ENCODE measurements around the gene XPO5.
"Not testable (repeated sequence)": the region's sequence is repeated elsewhere in the genome, so short reads cannot be mapped to it uniquely, and the experiment has no call there.

XPO5 gene

DNA sequence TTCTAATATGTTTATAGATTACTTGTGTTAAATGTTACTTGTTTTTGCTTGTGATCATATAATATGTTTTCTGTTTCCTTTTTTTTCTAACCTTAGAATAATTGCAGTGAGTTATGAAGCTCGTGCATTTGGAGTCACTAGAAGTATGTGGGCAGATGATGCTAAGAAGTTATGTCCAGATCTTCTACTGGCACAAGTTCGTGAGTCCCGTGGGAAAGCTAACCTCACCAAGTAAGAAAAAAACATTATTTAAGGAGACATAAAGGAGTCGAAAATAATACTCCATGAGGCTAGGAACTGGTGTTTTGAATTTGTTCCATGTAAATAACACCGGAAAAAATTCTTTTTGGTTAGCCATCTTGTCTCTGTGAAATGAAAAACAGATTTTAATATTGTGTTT, 7.1 kb upstream of the XPO5 start:
- DNase-seq, result no peak

DNA sequence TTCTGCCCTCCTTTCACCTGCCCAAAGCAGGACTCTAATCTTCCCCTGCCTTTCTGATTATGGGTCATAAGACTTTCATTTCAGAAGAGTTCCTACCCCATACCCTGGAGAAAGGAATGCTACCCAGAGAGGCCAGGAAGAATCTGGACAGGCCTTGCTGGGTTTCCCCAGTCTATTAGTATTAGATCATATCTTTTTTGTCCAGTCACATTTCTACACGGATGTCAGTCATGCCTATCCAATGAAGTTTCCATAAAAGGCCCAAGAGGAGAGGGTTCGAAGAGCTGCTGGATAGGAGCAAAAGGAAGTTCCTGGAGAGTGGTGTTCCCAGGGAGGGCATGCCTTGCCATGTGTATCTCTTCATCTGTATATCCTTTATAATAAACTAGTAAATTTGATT, 3.3 kb upstream of the XPO5 start:
- no peak for DNase-seq

DNA sequence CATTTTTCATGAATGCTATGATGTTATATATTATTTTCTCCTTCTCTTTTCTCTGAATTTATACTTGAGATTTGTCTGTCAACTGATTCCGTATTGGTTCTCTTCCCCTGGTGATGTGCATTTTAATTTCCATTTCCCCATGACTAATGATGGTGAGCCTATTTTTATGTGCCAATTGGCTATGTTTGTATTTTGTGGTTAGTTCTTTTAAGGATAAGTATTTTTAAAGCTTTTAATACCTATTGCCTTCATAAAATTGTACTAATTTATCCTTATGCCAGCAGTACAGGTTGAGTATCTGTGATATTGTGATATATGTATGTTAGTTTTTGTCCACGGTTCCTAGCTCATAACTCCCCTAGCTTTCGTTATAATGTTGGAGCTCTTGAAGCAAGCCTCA, 2.9 kb upstream of the XPO5 start:
- DNase-seq, result no peak

DNA sequence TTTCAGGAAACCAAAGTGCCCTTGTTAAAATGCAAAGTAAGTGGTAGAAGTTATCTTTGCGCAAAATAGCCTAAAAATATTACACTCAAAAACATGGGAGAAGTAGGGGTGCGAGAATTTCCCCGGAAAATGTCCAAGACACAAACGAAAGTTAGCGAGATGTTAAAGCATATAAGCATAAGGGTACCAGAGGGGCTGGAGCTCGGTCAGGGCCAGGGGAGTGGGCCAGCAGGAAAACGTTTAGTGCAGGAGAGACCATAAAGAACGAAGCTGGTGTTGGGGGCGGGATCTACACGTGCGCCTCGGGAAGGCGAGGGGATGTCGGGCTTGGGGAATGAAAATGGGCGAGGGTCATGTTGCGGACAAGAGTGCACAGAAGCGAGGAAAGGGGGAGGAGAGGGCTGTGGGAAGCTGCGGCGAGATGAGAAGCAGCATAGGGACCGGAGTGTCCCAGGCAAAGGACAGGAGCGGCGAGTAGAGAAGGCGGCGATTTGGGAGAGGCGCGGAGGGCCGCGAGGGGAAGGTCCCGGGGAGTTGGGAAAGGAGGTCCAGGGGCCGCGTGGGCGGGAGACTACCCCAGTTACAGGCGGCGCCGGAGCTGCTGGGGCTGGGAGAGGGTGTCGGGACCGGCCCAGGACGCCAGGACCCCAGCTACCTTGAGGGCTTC, 600 bp downstream of the XPO5 start:
- no peak for DNase-seq

DNA sequence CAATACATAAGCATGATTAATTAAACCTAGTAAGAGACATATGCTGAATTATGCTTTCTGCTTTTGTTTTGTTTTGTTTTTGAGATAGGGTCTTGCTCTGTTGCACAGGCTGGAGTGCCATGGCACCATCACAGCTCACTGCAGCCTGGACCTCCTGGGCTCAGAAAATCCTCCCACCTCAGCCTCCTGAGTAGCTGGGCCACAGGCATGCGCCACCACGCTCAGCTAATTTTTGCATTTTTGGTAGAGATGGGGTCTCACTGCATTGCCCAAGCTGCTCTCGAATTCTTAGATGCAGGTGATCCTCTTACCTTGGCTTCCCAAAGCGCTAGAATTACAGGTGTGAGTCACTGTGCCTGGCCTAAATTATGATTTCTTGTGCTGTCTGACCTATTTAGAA, 3.8 kb downstream of the XPO5 start:
- DNase-seq, result no peak

DNA sequence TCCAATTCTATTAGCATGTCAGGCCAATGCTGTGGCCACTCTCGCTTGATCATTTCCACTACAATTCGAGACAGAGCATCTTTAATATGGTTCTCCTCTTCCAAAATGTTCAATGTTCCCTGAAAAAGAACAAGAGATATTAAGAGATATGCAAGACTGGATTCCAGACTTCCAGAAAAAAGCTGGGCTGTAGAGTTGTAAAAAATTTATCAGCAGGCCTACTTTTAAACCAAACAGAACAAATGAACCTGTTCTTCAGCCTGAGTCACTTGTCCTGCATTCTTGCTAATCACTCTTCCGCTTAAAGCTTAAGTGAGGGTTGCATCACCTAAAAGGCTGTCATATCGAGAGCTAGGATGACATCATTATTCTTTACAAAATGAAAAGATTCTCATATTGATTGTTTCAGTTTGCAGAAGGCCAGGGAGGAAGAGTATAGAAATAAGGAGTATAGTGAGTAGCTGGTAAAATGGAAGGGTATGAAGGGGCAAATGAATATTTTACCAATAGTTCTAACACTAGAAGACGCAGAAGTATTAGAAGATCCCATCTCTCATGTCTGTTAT, 4.9 kb downstream of the XPO5 start:
- DNase-seq, result no peak

DNA sequence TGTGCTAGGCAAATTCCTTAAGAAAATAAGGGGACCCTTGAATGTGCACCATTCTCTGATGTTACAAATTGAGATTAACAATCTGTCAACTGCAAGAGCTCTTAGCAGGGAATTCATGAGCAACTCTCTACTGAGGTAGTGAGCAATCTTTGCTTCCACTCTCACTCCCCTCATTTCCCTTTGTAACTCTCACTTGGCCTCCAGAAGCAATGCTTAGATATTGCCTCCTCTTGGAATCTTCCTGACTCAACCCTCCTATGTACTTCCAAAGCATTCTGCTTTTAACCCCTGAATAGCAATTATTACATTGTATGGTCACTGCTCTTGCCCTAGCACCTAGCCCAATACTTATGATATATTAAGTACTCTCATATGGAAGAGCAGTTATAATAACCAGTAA, 16.5 kb downstream of the XPO5 start:
- no peak for DNase-seq

DNA sequence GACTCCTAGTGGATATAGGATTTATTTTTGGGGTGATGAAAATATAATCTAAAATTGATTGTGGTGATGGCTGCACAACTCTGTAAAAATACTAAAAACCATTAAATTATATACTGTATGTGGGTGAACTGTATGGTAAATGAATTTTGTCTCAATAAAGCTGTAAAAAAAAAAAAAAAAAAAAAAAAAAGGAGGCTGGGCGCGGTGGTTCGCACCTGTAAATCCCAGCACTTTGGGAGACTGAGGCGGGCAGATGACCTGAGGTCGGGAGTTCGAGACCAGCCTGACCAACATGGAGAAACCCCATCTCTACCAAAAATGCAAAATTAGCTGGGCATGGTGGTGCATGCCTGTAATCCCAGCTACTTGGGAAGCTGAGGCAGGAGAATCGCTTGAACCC, 18.2 kb downstream of the XPO5 start:
- not testable (repeated sequence) for DNase-seq

DNA sequence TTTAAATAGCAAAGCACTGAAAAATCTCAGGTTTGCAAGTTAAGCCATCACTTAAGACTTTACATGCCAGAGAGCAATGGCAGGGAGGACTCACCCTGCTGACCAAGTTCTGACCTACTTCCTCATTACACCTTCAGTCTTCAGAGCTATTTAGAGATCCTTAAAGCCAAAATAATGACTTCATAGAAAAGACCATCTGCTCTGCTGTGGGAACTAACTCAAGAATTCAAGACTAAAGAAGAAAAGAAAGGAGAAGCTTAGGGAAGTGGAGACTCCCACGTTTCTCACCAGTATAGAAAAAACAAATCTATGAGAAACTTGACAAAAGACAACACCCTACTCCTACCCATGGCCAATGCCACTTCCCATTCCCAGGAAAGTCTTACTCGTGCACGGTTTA, 28.6 kb downstream of the XPO5 start:
- DNase-seq, result no peak

DNA sequence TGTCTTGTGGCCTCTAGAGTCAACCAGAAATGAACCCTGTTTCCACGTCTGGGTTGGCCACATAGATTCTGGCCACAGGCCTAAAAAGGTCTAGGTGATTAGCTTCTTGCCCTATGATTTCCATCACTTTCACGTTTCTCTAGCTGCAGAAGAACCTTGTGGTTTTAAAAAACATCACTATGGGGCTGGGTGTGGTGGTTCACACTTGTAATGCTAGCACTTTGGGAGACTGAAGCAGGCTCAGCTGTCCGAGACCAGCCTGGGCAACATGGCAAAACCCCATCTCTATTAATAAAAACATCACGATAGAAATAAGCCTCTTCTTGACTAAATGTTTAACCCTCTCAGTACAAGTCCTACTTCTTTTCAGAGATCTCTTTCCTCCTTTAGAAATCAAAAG, 31.4 kb downstream of the XPO5 start:
- DNase-seq, result no peak

DNA sequence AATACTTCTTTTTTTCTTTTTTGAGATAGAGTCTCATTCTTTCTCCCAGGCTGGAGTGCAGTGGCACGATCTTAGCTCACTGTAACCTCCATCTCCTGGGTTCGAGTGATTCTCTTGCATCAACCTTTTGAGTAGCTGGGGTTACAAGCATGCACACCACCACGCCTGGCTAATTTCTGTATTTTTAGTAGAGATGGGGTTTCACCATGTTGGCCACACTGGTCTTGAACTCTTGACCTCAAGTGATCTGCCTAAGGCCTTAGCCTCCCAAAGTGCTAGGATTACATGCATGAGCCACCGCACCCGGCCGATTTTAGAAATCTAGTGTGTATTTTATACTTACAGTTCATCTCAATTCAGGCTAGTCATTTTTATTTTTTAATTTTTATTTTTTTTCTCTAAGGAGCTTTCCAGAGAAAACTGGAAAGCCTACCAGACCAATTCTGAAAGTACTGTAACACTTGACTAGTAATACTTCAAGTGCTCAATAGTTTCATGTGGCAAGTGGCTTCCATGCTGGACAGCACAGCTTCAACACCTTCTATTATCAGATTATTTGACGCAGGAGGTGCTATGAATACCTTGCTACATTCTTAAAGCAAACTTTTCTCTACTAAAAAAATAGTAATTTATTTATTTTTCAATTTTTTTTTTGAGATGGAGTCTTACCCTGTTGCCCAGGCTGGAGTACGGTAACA, 33.9 kb downstream of the XPO5 start:
- DNase-seq, result no peak

DNA sequence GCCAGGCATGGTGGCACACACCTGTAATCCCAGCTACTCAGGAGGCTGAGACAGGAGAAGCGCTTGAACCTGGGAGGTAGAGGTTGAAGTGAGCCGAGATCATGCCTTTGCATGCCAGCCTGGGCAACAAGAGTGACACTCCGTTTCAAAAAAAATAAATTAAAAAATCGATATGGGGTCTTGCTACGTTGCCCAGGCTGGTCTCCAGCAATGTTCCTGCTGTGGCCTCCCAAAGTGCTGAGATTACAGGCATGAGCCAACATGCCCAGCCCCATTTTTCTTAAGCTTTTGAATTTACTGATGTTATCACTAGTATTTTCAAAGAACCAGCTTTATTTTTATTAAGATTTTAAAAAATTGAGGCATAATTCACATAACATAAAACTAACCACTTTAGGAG, 35.3 kb downstream of the XPO5 start:
- DNase-seq, result no peak

DNA sequence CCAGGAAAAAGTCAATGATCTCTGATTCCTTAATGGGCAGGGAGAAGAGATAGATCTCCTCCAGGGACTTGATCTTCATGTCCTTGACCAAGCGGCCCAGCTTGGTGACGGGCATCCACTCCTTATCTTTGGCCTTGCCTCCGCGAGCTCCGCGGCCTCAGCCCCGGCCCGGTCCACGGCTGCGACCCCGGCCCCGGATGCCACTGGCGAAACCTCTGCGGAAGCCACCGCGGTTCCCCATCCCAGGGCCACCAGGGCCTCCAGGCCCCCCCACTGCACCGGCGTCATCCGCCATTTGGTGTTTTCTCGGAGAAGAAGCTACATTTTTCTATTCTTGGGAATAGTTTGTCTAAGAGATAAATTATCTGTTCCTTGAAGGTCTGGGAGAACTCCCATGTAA, 36.4 kb downstream of the XPO5 start:
- not testable (repeated sequence) for DNase-seq

DNA sequence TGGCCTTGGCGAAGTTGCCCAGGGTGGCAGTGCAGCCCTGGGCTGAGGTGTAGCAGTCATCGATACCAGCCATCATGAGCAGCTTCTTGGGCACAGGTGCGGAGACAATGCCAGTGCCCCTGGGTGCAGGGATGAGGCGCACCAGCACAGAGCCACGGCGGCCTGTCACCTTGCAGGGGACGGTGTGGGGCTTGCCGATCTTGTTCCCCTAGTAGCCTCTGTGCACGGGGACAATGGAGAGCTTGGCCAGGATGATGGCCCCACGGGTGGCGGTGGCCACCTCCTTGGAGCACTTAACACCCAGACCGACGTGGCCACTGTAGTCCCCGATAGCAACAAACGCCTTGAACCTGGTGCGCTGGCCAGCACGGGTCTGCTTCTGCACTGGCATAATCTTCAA, 36.9 kb downstream of the XPO5 start:
- DNase-seq, result not testable (repeated sequence)

DNA sequence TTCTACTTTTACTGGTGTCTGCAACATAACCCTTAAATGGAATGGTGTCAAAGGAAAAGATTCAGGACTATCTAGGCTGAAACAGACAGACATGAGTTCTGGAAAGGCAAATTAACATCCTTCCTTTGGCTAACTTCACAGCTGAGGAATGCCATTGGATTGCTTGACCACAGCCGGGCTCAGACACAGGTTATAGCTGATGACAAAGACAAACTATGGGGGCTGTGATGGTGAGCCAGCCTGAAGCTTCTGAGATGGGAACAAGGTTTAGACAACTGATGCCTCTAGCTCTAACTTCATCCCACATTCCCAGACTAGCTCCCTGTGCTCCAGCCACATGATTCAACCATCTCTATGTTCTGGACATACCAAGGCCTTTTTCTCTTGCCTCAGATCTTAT, 43.6 kb downstream of the XPO5 start:
- DNase-seq, result no peak

DNA sequence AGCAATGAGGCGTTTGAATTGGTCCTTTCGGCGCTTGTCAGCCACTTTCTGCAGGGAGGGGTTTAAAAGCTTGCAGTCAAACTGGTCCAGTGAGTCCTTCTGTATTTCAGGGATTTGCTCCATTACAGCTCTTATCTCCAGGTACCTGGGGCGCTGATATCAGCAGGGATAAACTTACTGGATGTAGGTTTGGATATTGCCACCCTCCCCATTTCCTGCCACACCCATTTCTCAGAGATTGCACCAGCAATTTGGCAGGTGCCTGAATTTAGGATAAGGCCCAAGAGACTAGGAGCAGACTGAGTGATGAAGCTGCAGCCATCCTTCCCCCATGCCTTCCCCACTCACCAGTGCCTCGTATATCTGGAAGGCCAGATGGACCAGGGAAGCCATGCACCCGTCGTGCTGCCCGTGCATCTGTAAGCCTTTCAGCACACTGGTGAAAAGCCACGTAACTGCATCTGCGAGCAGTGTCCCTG, 51.3 kb downstream of the XPO5 start:
- no peak for DNase-seq

DNA sequence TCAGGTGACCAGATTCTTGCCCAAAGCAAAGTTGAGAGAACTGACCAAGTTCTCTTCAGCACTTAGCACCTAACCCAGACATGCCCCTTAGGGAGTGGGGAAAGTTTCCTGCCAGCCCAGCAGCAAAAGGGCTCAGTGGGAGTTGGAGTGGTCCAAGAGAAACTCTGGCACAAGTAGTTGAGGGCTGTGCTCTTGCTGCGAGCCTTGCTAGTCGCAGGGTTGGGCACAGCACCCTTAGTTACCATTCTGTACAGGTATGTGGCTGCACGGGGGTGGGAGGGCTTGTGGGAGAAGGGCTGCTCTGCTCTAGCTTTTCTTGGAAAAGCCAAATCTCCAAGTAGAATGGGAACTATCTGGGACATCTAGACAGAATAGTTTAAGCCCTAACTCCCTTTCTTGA, 52.6 kb downstream of the XPO5 start:
- DNase-seq, result no peak

DNA sequence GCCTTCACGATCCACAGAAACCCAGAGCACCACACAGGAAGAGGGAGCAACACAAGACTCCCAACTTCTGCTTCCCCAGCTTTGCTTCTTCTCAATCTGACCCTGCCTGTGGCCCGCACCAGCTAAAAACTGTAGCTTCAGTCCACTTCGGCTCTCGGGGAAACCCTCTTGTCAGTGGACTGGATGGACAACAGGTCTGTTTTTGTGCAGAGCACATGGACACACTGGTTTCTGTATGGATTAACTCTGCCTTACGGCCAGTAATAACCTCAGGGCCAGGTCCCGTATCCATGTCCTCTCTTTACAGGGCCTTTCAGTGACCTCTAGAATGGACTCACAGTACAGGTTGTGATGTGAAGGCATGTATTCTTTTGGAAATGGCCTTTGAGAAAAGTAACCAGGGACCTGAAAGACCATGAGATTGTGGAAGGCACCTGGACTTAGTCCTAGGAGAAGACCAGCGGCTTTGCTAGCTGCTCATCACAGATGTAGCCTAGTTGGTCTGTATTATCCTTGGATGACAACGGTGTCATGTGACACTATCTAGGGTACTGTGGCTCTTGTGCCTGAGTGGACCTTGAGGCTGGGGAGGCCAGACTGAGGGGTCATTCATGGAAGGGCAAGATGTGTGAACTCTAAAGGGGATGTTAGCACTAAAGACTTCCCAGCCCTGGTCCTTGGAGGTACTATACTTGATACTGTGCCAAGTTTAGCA, 53.1 kb downstream of the XPO5 start:
- no peak for DNase-seq

DNA sequence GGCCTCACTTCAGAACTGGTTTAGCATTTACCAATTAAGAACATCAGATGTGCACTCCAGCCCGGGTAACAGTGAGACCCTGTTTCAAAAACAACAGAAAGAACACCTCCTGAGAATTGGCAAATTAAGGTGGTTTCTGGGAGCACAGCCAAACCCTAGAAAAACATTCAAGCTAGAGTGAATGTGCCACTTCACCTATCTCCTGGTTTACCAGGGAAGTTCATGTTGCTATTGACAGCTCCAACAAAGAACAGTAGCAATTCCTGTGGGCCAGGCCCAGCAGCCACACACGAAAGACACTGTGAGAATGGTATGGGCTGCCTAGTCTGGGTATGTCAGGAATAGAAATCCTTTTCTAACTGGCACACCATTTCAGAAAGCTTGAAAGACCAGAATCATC, 54.0 kb downstream of the XPO5 start:
- no peak for DNase-seq

DNA sequence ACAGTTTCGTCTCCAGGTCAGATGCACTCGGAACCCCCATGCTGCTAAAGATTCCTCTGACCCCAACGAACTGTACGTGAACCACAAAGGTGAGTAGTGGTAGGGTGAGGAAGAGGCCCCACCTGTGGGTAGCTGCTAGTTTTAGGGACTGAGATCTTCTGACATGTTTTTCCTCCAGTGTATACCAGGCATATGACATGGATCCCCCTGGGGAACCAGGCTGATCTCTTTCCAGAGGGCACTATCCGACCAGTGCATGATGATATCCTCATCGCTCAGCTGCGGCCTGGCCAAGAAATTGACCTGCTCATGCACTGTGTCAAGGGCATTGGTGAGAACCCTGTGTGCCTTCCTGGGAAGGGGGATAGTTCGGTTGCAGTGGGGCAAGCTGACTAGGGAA, 55.7 kb downstream of the XPO5 start:
- no peak for DNase-seq

DNA sequence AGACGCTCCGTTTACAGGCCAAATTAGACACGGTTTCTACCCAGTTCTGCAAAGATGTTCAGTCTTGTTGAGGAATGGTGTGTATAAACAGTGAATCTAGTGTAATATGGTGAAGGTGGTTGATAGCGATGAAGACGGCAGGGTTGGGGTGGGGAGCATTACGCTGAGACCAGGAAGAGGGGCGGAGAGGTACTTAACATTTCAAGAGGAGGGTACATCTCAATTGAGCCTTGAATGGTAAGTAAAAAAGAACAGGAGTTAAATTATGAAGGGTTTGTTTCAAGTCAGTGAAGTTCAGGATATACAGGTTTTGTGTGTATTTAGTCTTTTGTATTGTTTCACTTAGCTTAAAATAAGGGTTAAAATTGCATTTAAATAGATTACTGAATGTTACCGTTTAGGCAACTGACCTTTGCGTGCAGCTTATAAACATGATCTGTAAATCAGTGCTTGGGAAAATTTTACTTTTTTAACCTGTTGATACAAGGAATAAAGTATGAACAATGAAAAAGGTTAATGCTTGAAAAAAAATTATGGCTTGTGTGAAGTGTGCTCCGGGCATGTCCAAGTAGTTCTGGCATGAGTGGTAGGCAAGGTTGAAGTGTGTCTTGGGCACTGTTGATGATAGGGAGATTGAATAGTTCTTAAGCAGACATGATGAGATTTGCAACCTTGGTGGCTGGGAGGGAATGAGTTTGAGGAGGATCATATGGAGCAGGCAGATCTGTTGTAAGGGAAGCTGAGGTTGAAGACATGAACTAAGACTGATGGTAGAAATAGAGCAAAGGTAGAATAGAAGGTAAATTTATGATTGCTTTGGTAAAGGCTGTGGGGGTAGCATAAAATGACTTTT, 58.1 kb downstream of the XPO5 start:
- no peak for DNase-seq

DNA sequence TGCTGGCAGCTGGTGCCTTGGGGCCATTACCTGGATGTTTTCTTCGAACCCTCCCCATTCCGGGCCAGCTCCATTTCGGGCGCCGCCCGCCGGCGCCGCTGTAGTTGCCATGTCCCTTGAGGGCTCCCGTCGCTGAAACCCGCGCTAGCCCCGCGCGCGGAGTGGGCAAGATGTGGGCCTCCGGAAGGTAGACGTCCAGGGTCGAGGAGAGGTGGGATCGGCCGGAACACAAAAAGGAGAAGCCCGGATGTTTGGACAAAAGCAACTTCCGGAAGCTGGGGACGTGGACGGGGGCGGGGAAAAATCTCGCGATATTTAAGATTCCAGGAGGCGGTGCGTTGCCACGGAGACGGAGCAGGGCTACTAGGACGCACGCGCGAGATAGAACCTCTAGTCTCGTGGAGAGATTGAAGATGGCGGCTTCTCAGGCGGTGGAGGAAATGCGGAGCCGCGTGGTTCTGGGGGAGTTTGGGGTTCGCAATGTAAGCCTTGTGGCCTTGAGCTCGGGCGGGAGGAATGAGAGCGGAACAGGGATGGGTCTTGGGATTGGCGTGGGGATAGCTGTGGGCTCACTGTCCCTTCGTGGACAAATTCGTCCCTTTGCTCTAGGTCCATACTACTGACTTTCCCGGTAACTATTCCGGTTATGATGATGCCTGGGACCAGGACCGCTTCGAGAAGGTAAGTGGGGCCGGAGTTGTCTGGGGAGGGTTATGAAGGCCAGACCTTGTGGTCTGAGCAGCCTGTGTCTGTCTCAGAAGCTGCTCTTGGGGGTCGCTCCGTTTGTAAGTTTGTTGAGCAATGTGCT, 58.9 kb downstream of the XPO5 start, which contains the start of the genes POLR1C and YIPF3:
POLR1C (plus strand) TSS at position 393 of the 808 bp plus-strand sequence; CDS start at position 414, 21 bp downstream.
YIPF3 (minus strand) TSS at position 230 of the 808 bp plus-strand sequence; CDS start at position 111, 119 bp downstream.
- DNase-seq, result peak; percentile 97
